ENCODE measurements around the gene PLCD3. TPM values are rescaled to one million over a fixed set of nuclear protein-coding genes. Genes with fewer than 3 reads are reported as not detected.

Gene PLCD3
- total RNA-seq, 2 experiments from 2014 or later: 2.7 to 3.1 TPM

DNA sequence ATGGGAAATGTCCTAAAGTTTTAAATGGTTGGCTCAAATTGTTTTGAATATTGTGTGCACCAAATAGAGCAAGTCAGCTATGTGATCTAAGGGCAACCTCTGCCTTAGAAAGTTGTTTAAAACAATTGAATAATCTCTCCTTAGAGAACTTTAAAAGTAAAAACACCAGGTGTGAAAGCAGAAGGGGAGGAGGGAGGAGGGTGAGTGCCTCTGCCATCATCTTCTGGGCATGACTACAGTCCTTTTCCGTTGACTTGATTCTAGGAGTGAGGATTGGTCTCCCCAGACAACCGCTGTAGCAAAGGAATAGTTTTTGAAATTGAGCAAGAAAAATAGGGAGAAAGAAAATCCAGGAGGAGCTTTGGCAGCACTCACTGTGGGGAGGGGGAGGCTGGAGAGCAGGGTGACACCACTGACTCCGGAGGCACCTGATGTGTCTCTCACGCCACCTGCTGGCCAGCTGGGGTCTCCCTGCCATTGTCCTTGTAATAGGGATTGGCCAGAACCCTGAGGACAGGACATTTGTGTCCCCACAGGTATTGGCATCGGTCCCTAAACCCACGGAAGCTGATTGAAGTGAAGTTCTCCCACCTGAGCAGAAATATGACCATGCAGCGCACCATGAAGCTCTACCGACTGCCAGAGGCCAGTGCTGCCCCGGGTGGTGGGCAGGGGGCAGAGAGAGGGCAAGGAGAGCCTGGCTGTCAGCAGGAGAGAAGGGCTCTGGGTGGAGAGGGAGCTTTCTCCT is 33.3 kb downstream of the PLCD3 start:
- H3K27me3 Mint-ChIP-seq: no peaks in the 10 kb centered on the region
- POLR2A ChIA-PET: interaction anchor here (0.6 to 1.1 kb wide), 3 partner anchors 38 to 178 kb away, joined by 3 to 5 read pairs (median 3); partner anchors contain the start of gene NMT1
- no peak overlapping the region for H3K27ac Mint-ChIP-seq
- H3K4me1 Mint-ChIP-seq: no peaks in the 10 kb centered on the region
- CTCF ChIA-PET: interaction anchor here (0.7 to 3.5 kb wide), 18 partner anchors 10 to 233 kb away, joined by 3 to 26 read pairs (median 4); partner anchors contain the start of genes ACBD4, DCAKD and EFTUD2
- H3K4me3 Mint-ChIP-seq: no peak overlapping the region
- H3K36me3 Mint-ChIP-seq (ENCODE audit: low read depth): peaks cover 68% of the 10 kb centered on the region
- H3K9me3 Mint-ChIP-seq: no peaks in the 10 kb centered on the region
- DNase-seq: peak; percentile 79

DNA sequence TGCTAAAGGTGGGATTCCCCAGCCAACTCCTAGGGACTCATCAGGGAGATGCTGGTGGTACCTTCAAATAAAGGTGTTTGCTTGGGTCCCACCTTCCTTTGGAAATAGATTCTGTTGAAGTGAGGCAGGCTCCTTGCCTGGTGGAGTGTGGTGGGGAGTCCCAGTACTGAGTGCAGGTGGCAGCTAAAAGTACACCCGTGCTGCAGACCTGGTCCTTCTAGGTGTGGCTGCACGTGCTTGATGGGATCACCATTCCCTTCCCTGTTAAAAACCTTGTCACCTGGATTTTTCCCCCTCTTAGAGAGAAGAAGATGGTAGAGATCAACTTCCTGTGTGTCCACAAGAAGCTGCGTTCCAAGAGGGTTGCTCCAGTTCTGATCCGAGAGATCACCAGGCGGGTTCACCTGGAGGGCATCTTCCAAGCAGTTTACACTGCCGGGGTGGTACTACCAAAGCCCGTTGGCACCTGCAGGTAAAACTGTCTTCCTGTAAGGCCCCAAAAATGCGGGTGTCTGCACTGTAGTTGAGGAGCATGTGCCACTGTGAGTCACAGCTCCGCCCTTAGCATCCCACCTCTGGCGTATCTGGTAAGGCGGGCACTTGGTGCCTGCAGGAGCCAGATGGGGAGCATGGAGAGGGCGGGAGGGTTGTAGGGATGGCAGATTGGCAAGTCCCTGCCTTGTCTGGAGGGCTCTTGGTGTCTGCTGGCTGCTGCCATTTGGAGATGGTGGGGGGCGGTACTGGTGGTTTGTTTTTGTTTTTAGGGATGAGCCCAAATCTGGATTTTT is 34.0 kb downstream of the PLCD3 start:
- POLR2A ChIA-PET: interaction anchor here (0.6 to 0.9 kb wide), 2 partner anchors 51 to 178 kb away, joined by 3 read pairs; no protein-coding TSS in a partner anchor
- CTCF ChIA-PET: interaction anchor here (0.8 to 3.5 kb wide), 11 partner anchors 10 to 199 kb away, joined by 3 to 26 read pairs (median 4); partner anchors contain the start of genes ACBD4, DCAKD and EFTUD2
- H3K27me3 Mint-ChIP-seq: no peaks in the 10 kb centered on the region
- H3K4me1 Mint-ChIP-seq: no peaks in the 10 kb centered on the region
- no peak overlapping the region for H3K27ac Mint-ChIP-seq
- H3K36me3 Mint-ChIP-seq (ENCODE audit: low read depth): peaks cover 68% of the 10 kb centered on the region
- no peaks in the 10 kb centered on the region for H3K9me3 Mint-ChIP-seq
- DNase-seq: no peak
- H3K4me3 Mint-ChIP-seq: no peak overlapping the region

DNA sequence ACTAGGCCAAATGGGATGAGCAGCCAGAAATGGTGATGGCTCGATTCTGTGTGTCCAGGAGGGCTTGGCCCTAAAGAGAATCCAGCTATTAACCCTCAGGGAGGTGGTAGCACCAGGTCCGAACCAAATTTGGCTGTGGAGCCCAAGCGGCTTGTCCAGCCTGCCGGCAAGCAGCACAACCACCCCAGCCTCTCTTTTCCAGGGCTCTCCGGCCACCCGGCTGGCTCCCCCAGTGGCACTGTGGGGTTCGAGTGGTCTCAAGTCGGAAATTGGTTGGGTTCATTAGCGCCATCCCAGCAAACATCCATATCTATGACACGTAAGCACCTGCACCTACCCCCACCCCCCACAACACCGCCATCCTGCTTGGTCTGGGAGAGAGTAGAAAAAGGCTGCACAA is 35.4 kb downstream of the PLCD3 start:
- no peak overlapping the region for H3K27ac Mint-ChIP-seq
- H3K9me3 Mint-ChIP-seq: no peaks in the 10 kb centered on the region
- CTCF ChIA-PET: interaction anchor here (0.6 to 2.4 kb wide), 3 partner anchors 38 to 146 kb away, joined by 3 to 10 read pairs (median 4); partner anchors contain the start of gene ACBD4
- peaks cover 67% of the 10 kb centered on the region for H3K36me3 Mint-ChIP-seq (ENCODE audit: low read depth)
- no peaks in the 10 kb centered on the region for H3K27me3 Mint-ChIP-seq
- no peaks in the 10 kb centered on the region for H3K4me1 Mint-ChIP-seq
- no peak overlapping the region for H3K4me3 Mint-ChIP-seq
- POLR2A ChIA-PET: no interaction called here
- DNase-seq: no peak

DNA sequence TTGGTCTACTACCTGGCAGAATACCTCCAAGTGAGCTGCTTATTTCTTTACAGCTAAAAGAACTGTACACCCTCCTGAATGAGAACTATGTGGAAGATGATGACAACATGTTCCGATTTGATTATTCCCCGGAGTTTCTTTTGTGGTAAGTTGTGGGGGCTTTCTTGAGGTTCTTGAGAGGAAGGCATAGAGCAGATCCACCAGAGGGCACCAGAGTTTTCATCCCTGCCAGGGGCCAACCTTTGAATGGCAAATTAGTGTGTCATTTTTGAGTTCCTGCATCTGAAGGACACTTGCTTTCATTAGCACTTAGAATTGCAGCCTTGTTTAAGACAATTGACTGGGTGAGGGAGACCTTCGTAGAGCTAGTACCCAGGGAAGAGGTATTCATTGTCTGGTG is 36.2 kb downstream of the PLCD3 start:
- Mint-ChIP-seq H3K27ac (no peak overlapping the region), H3K4me3 (no peak overlapping the region), H3K9me3 (no peaks in the 10 kb centered on the region), H3K27me3 (no peaks in the 10 kb centered on the region), H3K36me3 (ENCODE audit: low read depth) (peaks cover 68% of the 10 kb centered on the region), H3K4me1 (no peaks in the 10 kb centered on the region)
- DNase-seq: no peak
- CTCF ChIA-PET: interaction anchor here (1.0 to 2.4 kb wide), 3 partner anchors 11 to 101 kb away, joined by 5 to 10 read pairs (median 6); partner anchors contain the start of gene ACBD4
- POLR2A ChIA-PET: no interaction called here

DNA sequence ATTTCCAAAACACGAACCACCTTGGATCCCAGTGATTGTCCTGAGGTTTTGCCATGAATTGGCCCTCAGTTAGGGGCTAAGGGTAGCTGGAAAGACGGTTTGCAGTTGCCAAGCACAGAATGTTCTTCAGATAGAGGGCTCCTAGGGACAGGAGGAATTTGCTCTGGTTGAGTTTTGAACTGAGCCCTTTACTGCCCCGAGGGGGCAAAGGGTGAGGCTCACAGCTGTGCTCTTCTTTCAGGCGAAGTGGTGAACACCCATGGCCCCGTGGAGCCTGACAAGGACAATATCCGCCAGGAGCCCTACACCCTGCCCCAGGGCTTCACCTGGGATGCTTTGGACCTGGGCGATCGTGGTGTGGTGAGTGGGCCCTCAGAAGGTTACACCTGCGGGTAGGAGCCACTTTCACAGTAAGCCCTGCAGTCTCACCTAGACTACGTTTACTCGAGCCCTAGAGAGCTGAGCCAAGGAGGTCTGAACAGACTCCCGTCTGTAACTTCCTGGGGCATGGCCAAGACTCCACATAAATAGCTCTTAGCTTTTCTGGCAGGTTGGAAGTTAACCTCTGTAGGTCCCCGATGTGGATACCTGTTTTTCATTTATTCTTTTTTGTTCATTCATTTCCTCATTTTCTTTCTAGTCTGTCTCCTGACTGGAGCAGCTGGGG is 38.7 kb downstream of the PLCD3 start:
- no peaks in the 10 kb centered on the region for H3K4me1 Mint-ChIP-seq
- POLR2A ChIA-PET: interaction anchor here (1.0 kb wide), 1 partner anchor 25 kb away, joined by 3 read pairs; no protein-coding TSS in a partner anchor
- no peak overlapping the region for H3K27ac Mint-ChIP-seq
- H3K27me3 Mint-ChIP-seq: no peaks in the 10 kb centered on the region
- CTCF ChIA-PET: no interaction called here
- no peaks in the 10 kb centered on the region for H3K9me3 Mint-ChIP-seq
- no peak for DNase-seq
- no peak overlapping the region for H3K4me3 Mint-ChIP-seq
- H3K36me3 Mint-ChIP-seq (ENCODE audit: low read depth): peaks cover 67% of the 10 kb centered on the region

DNA sequence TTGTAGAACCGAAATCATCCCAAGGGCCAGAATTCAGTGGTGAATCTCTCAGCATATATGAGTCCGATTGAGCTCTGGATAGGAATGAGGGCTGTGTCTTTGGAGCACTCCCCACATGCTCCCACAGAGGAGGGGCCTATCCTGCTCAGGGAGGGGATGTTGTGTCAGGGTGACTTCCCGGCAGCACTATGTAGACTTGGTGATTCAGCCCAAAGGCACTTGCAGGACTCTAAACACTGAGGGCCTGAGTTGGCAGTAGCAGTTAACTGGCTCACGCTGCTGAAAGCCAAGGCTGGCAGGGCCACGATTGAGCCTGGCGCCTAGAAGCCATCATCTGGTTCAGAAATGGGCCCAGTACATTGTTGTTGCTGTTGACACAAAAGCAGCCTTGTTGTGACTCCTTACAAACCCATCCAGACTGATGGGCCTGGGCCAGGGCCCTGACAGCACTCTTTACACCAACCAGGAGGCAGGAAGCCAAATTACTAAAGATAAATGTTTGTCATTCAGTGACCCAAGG is 39.3 kb downstream of the PLCD3 start:
- Mint-ChIP-seq H3K9me3 (no peaks in the 10 kb centered on the region), H3K36me3 (ENCODE audit: low read depth) (peaks cover 67% of the 10 kb centered on the region), H3K4me1 (peaks cover 3% of the 10 kb centered on the region), H3K4me3 (no peak overlapping the region), H3K27me3 (no peaks in the 10 kb centered on the region), H3K27ac (no peak overlapping the region)
- CTCF ChIA-PET: no interaction called here
- POLR2A ChIA-PET: no interaction called here
- DNase-seq: no peak

DNA sequence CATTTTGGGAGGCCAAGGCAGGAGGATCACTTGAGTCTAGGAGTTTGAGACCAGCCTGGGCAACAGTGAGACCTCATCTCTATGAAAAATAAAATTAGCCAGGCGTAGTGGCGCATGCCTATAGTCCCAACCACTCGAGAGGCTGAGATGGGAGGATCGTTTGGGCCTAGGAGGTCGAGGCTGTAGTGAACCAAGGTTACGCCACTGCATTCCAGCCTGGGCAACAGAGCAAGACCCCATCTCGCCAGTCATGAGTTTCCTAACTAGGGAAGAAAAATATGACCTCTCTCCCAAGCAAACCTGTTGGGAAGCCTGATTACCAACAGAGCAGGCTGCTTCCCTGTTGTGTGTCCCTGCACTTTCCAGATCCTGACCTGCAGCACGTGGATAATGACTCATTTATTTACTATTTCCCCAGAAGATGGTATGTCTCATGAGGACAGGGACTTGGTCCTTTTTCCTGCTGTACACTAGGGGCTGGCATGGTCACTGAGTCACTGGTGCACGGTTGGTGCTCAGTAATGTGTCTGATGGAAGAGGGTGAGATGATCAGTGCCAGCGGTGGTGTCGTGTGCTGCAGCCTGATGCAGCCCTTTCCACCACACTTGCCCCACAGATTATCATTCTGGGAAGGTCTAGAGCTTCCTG is 40.4 kb downstream of the PLCD3 start:
- Mint-ChIP-seq H3K4me3 (no peak overlapping the region), H3K27ac (no peak overlapping the region), H3K27me3 (no peaks in the 10 kb centered on the region), H3K9me3 (no peaks in the 10 kb centered on the region), H3K4me1 (peaks cover 7% of the 10 kb centered on the region), H3K36me3 (ENCODE audit: low read depth) (peaks cover 69% of the 10 kb centered on the region)
- CTCF ChIA-PET: no interaction called here
- DNase-seq: no peak
- POLR2A ChIA-PET: no interaction called here

DNA sequence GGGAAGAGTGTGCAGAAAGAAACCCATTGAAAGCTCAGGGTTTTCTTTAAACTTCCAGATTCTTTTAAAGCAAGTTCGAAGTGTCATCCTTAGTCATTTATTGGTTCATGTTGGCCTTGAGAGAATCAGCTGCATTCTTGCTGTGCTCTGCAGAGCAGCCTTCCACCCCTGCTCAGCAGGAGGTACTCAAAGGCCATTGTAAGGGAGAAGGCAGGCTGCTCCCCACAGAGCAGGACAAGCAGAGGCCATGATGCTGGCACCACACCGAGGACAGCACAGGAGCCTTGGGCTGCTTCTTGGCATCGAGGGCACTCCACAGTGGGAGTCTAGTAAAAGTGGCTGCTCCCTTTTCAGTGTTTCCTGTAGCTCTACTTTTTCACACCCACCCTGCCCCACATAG is 41.6 kb downstream of the PLCD3 start:
- ChIA-PET POLR2A (interaction anchor here (0.9 kb wide), 1 partner anchor 30 kb away, joined by 3 read pairs; the partner anchor contains the start of gene NMT1), CTCF (interaction anchor here (5.6 kb wide), 1 partner anchor 9 kb away, joined by 26 read pairs; no protein-coding TSS in a partner anchor)
- no peak for DNase-seq
- Mint-ChIP-seq H3K4me3 (no peak overlapping the region), H3K36me3 (ENCODE audit: low read depth) (peaks cover 65% of the 10 kb centered on the region), H3K27me3 (no peaks in the 10 kb centered on the region), H3K9me3 (no peaks in the 10 kb centered on the region), H3K4me1 (peaks cover 7% of the 10 kb centered on the region), H3K27ac (no peak overlapping the region)

DNA sequence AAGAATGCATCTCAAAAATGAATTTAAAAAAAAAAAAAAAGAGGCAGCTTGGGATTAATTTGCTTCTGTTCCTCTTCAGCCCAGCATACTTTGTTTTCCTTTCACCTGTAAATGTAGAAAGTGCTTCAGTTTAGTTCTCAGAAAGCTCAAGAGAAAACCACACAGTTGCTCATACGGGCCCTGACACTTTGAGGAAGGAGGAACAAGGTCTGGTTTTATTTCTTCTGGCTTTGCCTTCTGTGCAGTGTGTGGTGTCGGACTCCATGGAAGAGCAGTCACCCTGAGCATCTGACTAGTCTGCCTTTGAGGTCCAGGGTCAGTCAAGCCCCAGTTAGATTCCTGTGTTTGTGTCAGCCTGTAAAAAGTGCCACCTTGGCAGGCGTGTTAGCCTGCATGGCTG is 43.6 kb downstream of the PLCD3 start:
- H3K9me3 Mint-ChIP-seq: no peaks in the 10 kb centered on the region
- H3K27ac Mint-ChIP-seq: no peak overlapping the region
- H3K36me3 Mint-ChIP-seq (ENCODE audit: low read depth): peaks cover 58% of the 10 kb centered on the region
- no peak overlapping the region for H3K4me3 Mint-ChIP-seq
- CTCF ChIA-PET: interaction anchor here (0.7 to 5.6 kb wide), 3 partner anchors 11 to 47 kb away, joined by 3 to 26 read pairs (median 6); partner anchors contain the start of gene ACBD4
- H3K4me1 Mint-ChIP-seq: peaks cover 7% of the 10 kb centered on the region
- DNase-seq: no peak
- no peaks in the 10 kb centered on the region for H3K27me3 Mint-ChIP-seq
- POLR2A ChIA-PET: interaction anchor here (0.6 kb wide), 1 partner anchor 661 kb away, joined by 3 read pairs; no protein-coding TSS in a partner anchor

DNA sequence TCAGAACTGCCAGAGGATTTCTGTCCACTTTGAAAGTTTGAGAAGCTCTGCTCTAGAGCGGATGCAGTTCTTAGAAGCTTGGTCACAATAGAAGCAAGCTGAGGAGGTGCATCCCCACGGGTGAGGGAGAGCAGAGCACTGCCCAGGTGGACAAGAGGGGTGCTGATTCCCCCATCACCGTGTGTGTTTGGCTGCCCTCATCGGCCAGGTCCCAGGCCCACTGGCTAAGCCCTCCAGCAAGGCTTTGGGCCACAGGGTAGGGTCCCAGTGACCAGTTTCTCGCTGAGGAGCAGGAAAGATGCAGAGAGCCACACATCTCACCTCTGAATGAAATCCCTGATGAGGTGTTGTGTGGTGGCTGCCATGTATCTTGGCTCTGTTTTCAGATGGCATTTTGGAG is 44.3 kb downstream of the PLCD3 start:
- Mint-ChIP-seq H3K27me3 (no peaks in the 10 kb centered on the region), H3K27ac (no peak overlapping the region), H3K4me3 (no peak overlapping the region), H3K9me3 (no peaks in the 10 kb centered on the region), H3K36me3 (ENCODE audit: low read depth) (peaks cover 50% of the 10 kb centered on the region), H3K4me1 (peaks cover 7% of the 10 kb centered on the region)
- no peak for DNase-seq
- CTCF ChIA-PET: interaction anchor here (0.6 to 5.6 kb wide), 2 partner anchors 11 to 39 kb away, joined by 3 to 26 read pairs; no protein-coding TSS in a partner anchor
- POLR2A ChIA-PET: interaction anchor here (0.7 kb wide), 1 partner anchor 9 kb away, joined by 3 read pairs; no protein-coding TSS in a partner anchor

DNA sequence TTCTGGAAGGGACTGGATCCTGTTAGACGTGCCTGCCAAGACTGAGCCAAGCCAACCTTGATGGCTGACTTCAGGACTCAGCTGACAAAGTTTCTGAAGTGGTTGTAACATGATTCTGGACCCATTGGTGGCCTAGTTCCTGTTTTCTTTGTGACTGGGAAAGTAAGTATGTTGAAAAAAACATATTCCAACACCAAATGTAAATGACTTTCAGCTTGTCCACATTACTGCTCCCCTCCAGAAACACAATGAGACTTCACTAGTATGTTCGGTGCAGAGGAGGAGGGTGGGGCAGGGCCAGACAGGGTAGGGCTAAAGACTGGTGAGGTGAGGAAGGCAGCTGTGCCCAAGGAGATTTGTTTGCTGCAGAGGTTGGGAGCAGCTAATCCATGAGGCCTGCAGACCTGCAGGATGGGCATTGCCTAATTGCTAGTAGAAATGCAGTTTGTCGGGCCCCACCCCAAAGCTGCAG is 44.8 kb downstream of the PLCD3 start:
- ChIA-PET CTCF (interaction anchor here (0.6 to 5.6 kb wide), 2 partner anchors 12 to 38 kb away, joined by 3 to 26 read pairs; no protein-coding TSS in a partner anchor), POLR2A (interaction anchor here (0.7 kb wide), 1 partner anchor 9 kb away, joined by 3 read pairs; no protein-coding TSS in a partner anchor)
- no peaks in the 10 kb centered on the region for H3K9me3 Mint-ChIP-seq
- no peak for DNase-seq
- peaks cover 47% of the 10 kb centered on the region for H3K36me3 Mint-ChIP-seq (ENCODE audit: low read depth)
- no peaks in the 10 kb centered on the region for H3K27me3 Mint-ChIP-seq
- H3K27ac Mint-ChIP-seq: no peak overlapping the region
- peaks cover 7% of the 10 kb centered on the region for H3K4me1 Mint-ChIP-seq
- H3K4me3 Mint-ChIP-seq: no peak overlapping the region

All from activated CD4-positive, alpha-beta memory T cell treated with anti-CD3 and anti-CD28 coated beads, Interleukin-2, amount 10 ng/mL, durations not matched to agents 7 days and 5 days (primary cell).